HFFc6 (cell line): ENCODE measurements around the gene CELF2. TPM values are rescaled to one million over a fixed set of nuclear protein-coding genes. Genes with fewer than 3 reads are reported as not detected.

Experiments
- DNase-seq: peaks from one replicate; pipeline ENCODE4 v3.0.0-alpha.2; 2018
- H3K27ac Mint-ChIP-seq: 2 replicates; pipeline ENCODE4 v1.8.0; 2020; ENCODE audit warnings: mild to moderate bottlenecking, mixed read lengths
- H3K27me3 Mint-ChIP-seq: 2 replicates; pipeline ENCODE4 v1.8.0; 2021; ENCODE audit warnings: mild to moderate bottlenecking, moderate library complexity, mixed read lengths; ENCODE audit not compliant: insufficient read depth
- H3K36me3 Mint-ChIP-seq: 2 replicates; pipeline ENCODE4 v1.8.0; 2021; ENCODE audit warnings: low read depth, mixed read lengths
- H3K4me1 Mint-ChIP-seq: 2 replicates; pipeline ENCODE4 v1.8.0; 2020; ENCODE audit warnings: low read depth, mixed read lengths
- H3K4me3 Mint-ChIP-seq: 2 replicates; pipeline ENCODE4 v1.8.0; 2020; ENCODE audit warnings: mild to moderate bottlenecking, moderate library complexity, mixed read lengths
- H3K9me3 Mint-ChIP-seq: 2 replicates; pipeline ENCODE4 v1.8.0; 2020; ENCODE audit warnings: mild to moderate bottlenecking, mixed read lengths
- total RNA-seq, 6 experiments: library from RNA; stranded (reverse); fragmentation: NEBNext Ultra II Directional; extraction: Animal tissue kit (Norgen Biotek cat#: 25700); gene quantifications; 2 replicates in 1 of 6; 3 replicates in 5 of 6; pipeline ENCODE4 v1.2.3, GENCODE V29; 2021
- TF ChIP-seq, protein P1 (sequence below): fragments of 200-600 bp; sonication (generic); IDR thresholded peaks from 2 replicates; pipeline ENCODE4 v1.5.0; 2021; ENCODE audit warnings: antibody characterized with exemption, mild to moderate bottlenecking

Gene CELF2
- total RNA-seq, 6 experiments from 2014 or later: 2.7 to 5.2 (median 3.5) TPM

DNA sequence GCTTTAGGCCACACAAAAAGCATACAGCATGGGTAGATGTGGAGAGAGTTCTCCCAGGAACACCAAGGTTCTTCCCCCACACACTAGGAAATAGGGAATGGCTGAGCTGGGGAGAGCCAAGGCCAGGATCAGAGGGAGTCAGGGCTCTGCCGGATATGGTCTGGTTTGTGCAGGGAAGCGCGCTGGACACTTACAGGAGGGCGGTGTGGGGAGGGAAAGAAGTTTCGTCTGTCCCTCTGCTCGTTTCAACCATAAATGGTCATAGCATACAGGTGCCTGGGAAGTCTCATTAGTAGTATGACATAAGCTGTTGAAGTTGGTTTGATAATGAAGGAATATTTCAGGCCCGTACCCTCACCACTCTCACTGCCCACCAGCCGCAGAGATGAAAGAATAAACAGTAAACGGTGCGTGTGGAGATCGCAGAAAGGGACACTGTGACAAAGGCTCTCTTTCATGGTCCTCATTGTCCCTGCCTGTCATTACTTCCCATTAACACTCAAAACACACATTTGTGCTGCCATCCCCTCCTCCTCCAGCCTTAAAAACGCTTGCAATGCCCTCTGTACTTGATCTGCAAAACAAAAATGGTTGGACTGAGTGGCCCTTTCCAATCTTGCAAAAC, 207.2 kb downstream of the CELF2 start:
- TF ChIP-seq, protein P1, sequence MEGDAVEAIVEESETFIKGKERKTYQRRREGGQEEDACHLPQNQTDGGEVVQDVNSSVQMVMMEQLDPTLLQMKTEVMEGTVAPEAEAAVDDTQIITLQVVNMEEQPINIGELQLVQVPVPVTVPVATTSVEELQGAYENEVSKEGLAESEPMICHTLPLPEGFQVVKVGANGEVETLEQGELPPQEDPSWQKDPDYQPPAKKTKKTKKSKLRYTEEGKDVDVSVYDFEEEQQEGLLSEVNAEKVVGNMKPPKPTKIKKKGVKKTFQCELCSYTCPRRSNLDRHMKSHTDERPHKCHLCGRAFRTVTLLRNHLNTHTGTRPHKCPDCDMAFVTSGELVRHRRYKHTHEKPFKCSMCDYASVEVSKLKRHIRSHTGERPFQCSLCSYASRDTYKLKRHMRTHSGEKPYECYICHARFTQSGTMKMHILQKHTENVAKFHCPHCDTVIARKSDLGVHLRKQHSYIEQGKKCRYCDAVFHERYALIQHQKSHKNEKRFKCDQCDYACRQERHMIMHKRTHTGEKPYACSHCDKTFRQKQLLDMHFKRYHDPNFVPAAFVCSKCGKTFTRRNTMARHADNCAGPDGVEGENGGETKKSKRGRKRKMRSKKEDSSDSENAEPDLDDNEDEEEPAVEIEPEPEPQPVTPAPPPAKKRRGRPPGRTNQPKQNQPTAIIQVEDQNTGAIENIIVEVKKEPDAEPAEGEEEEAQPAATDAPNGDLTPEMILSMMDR: no peak
- no peaks in the 10 kb centered on the region for H3K36me3 Mint-ChIP-seq
- H3K27me3 Mint-ChIP-seq: no peaks in the 10 kb centered on the region; the same call in 1 of the 2 replicates
- no peaks in the 10 kb centered on the region for H3K4me1 Mint-ChIP-seq
- DNase-seq: no peak
- H3K9me3 Mint-ChIP-seq: peaks cover 12% of the 10 kb centered on the region
- H3K4me3 Mint-ChIP-seq: no peak overlapping the region
- no peak overlapping the region for H3K27ac Mint-ChIP-seq

DNA sequence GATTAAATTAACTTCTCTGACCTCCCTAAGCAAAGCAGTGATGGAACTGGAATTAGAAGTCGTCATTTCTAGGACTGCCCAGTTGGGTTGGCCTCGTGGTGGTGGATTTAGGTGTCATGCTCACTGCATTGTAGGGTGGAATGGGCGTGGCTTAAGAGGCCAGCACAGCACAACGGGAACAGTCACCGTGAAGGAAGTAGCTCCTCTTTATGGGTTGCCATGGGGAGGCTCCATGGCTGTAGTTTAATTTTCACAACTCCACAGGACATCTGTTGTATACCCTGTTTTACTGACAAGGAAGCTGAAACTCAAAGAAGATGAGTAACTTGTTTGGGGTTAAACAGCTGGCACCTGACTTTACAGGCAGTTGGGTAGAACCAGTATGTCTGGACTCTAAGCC, 208.3 kb downstream of the CELF2 start:
- DNase-seq: no peak
- TF ChIP-seq, protein P1: no peak
- Mint-ChIP-seq H3K4me1 (no peaks in the 10 kb centered on the region), H3K27me3 (no peaks in the 10 kb centered on the region; the same call in 1 of the 2 replicates), H3K36me3 (no peaks in the 10 kb centered on the region), H3K4me3 (no peak overlapping the region), H3K27ac (no peak overlapping the region), H3K9me3 (peaks cover 18% of the 10 kb centered on the region)

DNA sequence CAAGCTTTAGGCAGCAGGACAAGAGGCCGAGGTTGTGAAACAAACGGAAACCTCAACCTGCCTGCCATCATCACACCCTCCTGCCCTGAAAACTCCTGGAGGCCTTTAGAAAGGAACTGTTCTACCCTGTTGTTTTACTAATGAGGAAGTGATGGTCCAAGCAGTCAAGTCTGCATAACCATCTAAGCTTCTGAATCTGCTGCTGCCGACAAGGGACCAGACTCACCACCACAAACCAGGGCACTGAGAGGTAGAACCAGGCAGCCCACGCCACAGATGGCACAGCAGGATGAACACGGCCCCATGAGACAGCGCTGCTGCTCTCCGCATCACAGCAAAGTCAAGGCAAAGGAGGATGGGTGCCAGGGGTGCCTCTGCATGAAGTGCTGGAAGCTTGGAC, 209.4 kb downstream of the CELF2 start:
- DNase-seq: no peak
- Mint-ChIP-seq H3K36me3 (no peaks in the 10 kb centered on the region), H3K4me1 (no peaks in the 10 kb centered on the region), H3K27ac (no peak overlapping the region), H3K9me3 (peaks cover 18% of the 10 kb centered on the region), H3K27me3 (no peaks in the 10 kb centered on the region; the same call in 1 of the 2 replicates), H3K4me3 (no peak overlapping the region)
- TF ChIP-seq, protein P1: no peak

DNA sequence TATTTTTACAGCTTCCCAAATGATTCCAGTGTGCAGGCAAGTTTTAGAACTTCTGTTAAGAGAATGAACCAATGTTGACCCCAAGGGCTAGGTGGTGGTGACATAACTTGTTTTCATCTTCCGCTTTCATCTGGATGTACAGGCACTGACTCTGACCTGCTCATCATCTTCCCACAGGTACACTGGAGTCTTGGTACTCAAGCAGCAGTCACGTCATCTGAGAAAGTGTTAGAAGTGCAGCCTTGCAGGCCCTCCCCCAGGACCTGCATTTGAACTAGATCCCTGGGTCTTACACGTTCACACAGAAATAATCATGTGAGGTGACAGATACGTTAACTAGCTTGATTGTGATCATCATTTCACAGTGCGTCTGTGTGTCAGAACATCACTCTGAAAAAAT, 212.2 kb downstream of the CELF2 start:
- Mint-ChIP-seq H3K27me3 (no peaks in the 10 kb centered on the region; the same call in 1 of the 2 replicates), H3K4me1 (peaks cover 3% of the 10 kb centered on the region; the same call in 1 of the 2 replicates), H3K36me3 (no peaks in the 10 kb centered on the region), H3K4me3 (no peak overlapping the region), H3K9me3 (peaks cover 28% of the 10 kb centered on the region; the same call in 1 of the 2 replicates), H3K27ac (no peak overlapping the region)
- TF ChIP-seq, protein P1: no peak
- DNase-seq: no peak

DNA sequence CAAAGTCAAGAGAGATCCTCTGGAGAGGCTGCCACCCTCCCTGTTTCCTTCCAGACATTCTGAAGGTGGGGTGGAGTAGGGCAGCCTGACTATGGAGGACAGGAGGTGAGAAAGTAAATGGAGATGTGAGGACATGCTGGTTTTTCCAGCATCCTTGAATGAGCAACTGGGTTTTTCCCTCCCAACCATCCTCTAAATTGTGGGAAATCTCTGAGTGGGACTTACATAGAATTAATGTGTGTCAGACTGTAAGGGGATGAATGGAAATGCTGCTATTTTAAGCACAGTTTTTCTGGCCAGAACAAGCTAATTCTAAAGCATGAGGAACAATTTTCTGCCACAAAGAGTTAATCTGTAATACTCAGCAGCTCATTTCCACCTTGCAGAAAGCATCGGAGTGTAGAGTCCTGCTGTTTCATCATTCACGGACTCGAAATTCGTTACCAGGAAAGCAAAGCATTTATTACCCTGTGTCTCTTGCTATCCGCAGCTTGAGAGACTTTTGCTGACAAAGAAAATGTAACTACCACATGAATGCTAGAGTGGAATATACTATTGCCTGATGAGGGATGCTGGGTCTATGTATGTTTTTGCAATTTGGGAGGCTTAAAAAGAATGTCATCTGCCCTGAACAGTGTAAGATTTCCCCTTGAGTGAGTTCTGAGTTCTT, 213.0 kb downstream of the CELF2 start:
- TF ChIP-seq, protein P1: no peak
- peaks cover 28% of the 10 kb centered on the region; the same call in 1 of the 2 replicates for H3K9me3 Mint-ChIP-seq
- no peak overlapping the region for H3K27ac Mint-ChIP-seq
- no peaks in the 10 kb centered on the region for H3K36me3 Mint-ChIP-seq
- H3K4me3 Mint-ChIP-seq: no peak overlapping the region
- no peak for DNase-seq
- H3K4me1 Mint-ChIP-seq: peaks cover 10% of the 10 kb centered on the region; the same call in 1 of the 2 replicates
- no peaks in the 10 kb centered on the region; the same call in 1 of the 2 replicates for H3K27me3 Mint-ChIP-seq
